IPS-11a (cell line): ENCODE data around the gene USP22.

Experiments
- H3K4me3 ChIP-seq: one replicate; pipeline ENCODE4 v1.5.1; 2013; ENCODE audit warnings: low read depth, low read length, control low read depth

The USP22 gene

DNA sequence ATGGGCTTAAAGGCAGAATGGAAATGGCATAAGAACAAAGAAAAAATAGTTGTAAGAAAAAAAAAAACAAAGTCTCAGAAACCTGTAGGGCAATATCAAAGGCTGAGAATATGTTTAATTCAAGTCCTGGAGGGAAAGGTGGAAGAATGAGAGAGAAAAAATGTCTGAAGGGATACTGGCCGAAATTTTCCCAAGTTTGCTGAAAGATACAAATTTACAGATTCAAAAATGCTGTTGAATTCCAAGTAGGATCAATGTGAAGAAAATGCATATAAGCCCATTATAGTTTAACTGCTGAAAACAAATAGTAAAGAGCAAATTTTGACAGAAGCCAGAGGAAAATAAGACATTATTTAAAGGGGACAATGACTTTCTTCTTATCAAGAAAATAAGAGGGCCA, 6.6 kb upstream of the USP22 start:
- no peak overlapping the region for H3K4me3 ChIP-seq

- H3K4me3 ChIP-seq = no peak overlapping the region
Observed at GRCh38 chr17:21046216-21046615, 3.4 kb upstream of the USP22 start.

DNA sequence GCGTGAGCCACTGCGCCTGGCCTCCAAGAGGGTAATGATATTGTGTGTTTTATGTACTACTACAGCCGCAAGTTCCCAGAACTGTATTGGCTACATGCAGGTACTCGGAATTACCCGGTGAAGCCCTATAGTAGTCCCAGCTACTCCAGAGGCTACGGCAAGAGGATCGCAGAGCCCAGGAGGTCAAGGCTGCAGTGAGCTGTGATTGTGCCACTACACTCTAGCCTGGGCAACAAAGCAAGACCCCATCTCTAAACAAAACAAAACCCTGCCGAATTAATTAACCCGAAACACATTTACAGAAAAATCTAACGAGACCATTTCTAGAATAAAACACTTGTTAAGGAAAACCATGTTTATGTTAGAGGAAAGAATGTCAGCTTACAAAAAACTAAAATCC, 2.2 kb upstream of the USP22 start:
- H3K4me3 ChIP-seq = no peak overlapping the region

DNA sequence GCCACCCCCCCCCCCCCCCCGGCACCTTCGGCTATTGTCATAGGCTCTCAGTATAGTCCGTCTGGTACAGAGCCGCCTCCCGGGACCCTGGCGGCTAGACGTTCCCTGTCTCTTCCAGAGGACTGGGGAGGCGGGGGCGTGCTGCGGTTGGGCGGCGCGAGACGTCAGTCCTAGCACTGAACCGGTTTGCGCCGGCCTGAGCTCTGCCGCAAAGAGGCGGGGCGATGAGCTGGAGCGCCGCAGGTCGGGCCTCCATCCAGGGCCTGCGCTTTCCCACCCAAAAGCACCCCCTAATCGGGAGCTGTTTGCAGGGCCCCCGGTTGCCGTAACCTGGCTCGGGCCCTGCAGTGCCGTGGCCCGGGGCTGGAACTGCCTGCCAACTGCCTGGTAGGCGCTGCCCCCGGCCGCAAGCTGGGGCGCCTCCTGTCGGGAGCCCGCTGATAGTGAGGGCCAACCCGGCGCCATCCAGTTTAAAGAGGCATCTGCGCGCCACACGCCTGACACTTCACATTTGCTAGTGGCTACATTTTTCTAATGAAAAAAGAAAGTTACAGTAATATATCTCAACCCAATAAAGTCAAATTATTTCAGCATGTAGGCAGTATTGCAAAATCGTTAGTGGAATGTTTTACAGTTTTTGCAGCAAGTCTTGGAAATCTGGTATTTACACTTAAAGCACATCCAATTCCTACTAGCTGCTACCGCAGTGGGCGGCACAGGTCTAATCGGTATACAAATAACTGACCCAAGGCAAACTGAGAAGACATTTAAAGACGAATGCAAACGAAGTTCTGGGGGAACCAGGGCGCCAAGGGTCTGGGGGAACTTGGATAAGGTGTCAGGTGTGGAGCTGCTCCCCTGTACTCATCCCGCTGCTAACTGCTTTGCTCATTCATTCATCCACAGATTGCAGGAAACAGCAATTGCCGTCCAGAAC, 753 bp upstream of the USP22 start:
- H3K4me3 ChIP-seq = peak overlapping the region; percentile 43

DNA sequence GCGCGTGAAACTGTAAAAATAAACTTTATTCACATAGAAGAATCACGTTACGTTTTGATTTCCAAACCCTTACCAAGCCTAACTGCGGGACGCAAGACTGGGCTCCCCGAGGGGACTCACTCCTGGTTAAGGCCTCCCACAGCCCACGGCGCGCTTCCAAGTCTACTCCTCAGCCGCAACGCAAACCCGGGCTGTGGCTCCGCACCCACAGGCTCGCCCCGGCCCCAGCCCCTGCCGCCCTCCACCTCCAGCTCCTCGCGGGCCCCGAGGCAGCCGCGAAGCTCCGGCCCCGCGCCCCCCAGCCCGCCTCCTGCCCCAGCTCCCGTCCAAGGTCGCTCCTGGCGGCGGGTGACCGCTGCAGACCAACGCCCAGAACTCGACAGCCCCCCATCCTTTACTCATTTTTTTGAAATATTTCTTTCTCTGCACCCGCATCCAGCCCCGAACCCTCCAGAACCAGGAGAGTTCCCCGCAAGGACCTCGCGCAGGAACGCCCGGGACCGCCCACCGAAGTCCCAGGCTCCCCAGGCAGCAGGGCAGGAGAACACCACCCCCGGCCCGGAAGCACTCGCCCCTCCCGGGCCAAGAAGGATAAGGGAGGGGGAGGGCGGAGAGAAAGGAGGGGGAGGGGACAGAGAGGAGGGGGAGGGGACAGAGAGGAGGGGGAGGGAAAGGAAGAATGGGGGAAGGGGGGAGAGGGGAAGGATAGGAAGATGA, 912 bp downstream of the USP22 start:
- peak overlapping the region; percentile 95 for H3K4me3 ChIP-seq

- H3K4me3 ChIP-seq = peak overlapping the region; percentile 93
Observed at GRCh38 chr17:21039839-21040575, 2.8 kb downstream of the USP22 start.

DNA sequence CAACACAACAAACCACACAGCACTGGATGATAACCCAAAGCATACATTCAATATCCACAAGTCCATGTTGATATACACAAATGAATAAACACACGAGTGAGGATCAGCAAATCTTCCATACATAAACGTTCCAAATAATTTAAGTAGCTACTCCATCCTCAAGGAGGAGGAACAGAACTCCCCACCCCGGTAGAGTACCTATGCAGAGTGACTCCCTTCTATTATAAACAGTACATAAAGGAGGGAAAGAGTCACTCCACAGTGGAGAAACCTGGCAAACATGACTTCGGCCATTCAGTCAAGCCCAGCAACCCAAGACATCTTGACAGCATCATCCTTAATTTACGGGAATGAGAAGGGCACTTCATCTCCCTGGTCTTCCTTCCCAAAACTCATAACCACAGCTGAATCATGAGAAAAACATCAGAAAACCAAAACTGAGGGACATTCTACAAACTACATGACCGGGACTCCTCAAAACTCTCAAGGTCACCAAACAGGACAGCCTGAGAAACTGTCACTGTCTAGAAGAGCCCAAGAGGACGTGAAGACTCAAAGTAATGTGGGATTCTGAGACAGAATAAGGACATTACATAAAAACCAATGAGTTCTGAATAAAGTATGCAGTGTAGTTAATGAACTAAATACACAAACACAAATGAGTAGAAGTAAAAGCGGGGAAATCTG, 5.6 kb downstream of the USP22 start:
- no peak overlapping the region for H3K4me3 ChIP-seq

DNA sequence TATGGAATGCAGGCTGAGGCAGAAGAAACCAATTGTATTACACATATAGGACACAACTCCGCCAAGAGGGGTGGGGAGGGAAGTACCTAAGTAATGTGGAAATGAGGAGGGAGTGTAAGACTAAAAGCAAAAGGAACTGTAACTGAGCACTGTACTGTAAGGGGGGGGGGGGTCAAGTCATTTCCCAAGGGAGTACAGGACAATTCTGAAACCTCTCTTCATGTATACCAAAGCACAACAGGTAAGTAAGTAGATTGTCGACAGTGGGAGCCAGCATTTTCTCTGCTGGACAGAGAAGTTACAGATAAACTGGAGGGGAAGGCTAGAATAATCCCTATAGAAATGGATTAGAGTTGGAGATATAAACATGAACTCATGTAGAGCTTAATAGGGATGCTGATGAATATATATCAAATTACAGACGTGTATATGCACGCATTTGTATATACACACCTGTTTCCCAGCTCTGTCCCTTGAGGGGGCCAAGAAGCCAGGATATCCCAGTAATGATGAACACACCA, 6.4 kb downstream of the USP22 start:
- H3K4me3 ChIP-seq = no peak overlapping the region

GRCh38 chr17:21035406-21035805, 7.4 kb downstream of the USP22 start:
- no peak overlapping the region for H3K4me3 ChIP-seq

DNA sequence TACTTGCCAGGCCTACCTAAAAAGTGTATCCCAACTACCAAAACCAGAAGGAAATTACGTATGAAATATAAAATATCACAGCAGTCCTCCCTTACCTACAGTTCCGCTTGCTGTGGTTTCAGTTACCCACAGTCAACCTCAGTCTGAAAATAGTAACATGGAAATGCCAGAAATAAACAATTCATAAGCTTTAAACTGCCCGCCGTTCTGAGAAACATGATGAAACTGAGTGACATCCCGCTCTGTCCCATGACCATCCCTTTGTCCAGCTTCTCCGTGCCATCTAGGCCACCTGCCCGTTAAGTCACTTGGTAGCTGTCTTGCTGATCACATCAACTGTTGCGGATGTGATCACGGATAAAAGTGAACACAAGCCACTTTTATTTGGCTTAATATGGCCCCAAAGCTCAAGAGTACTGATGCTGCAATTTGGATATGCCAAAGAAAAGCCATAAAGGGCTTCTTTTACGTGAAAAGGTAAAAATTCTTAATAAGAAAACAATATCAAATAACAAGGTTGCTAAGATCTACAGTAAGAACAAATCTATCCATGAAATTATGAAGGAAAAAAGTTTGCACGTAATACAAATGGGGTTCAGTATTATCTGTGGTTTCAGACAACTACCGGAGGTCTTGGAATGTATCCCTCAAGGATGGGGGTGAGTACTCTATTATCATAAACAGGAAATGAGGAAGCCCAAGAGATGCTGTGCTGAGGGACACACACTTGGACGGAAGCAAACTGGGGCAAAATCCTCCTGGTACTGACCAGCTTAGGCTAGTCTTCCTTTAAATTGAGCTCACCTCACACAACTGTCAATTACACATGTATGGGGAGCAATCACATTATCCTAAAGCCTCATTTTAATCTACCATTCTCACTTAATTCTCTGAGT, 8.2 kb downstream of the USP22 start:
- H3K4me3 ChIP-seq = no peak overlapping the region

DNA sequence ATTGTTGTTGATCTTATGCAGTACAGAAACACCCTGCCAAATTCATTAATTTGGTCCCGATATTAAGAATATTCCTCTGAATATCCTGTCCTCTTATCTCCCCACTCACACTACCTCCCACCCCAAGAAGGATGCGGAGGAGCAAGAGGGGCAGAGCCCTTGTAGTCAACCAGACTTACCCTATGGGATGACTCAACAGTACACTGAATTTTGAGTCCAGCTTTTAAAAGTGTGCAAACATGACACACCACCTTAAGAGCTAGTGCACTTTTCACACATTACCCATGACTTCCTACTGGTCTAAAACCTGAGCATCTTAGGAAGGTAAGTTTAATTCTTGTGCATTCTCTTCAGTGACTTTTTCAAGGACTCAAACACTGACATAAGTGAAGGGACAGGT, 9.5 kb downstream of the USP22 start:
- H3K4me3 ChIP-seq = no peak overlapping the region

DNA sequence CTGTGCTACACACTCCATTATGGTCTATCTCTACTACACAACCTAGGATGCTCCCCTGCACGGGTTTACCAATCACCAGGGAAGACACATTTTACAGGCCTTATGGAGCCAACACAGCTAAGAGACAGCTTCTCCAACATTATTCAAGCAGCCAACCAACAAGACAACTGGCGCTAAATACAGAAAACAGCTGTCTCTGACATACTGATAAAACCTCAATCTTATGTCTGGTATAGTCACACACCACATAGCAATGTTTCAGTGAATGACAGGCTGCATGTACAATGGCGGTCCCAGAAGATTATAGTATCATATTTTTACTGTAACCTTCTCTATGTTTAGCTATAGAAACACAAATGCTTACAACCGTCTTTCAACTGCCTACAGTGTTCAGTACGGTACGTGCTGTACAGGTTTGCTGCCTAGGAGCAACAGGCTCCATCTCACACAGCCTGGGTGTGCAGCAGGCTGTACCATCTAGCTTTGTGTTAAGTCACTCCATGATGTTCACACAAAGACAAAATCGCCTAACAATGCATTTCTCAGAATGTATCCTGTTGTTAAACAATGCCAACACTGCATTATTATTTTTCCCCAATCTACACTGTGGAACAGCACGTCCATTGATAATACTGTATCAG, 10.9 kb downstream of the USP22 start:
- H3K4me3 ChIP-seq = no peak overlapping the region

DNA sequence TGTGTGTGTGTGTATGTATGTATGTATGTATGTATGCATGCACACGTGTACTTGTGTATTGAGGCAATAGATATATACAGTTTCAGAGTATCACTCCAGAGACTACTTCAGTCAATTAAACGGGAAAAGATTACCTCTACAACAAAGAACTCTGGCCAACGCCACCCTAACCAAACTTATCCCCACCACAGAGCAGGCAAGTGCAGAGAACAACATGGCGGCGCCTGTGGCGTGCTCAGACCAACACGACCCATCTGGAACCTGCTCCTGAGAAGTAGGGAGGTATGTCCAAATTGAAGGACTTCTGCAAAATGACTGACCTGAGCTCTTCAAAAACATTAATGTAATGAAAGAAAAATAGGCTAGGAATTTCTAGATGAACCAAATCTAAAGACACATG, 12.4 kb downstream of the USP22 start:
- no peak overlapping the region for H3K4me3 ChIP-seq

- no peak overlapping the region for H3K4me3 ChIP-seq
Observed at GRCh38 chr17:21029515-21029914, 13.3 kb downstream of the USP22 start.

DNA sequence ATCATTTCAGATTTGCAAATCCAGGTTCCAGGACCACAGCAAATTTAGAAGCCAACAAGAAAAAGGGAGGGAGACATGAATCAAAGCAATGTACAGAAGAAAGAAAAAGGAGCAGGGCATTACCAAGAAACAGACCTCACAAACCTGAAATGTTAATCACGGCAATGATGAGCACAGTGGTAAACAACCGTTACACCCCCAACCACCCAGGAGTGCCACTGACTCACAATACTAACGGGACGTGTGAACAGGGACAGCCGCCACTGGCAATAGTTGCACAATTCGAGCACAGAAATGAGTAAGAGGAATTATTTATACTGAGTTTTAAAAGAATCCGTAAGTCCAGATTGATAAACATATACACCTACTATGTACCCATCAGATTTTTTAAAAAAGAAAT, 13.8 kb downstream of the USP22 start:
- no peak overlapping the region for H3K4me3 ChIP-seq

GRCh38 chr17:21028192-21028591, 14.6 kb downstream of the USP22 start:
- H3K4me3 ChIP-seq = no peak overlapping the region

DNA sequence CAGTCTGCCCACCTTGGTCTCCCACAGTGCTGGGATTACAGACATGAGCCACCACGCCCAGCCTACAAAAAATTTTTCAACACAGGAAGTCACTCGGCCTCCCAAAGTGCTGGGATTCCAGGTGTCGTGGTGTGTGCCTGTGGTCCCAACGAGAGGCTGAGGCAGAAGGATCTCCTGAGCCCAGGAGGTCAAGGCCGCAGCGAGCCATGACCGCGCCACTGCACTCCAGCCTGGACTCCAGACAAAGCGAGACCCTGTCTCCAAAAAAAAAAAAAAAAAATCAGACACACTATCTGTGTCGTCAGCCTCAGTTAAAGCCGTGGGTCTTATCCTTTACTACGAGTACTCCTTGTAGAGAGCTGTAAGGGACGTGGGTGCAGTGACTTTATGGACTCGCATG, 15.8 kb downstream of the USP22 start:
- no peak overlapping the region for H3K4me3 ChIP-seq

- no peak overlapping the region for H3K4me3 ChIP-seq
Observed at GRCh38 chr17:21025451-21025850, 17.4 kb downstream of the USP22 start.

GRCh38 chr17:21024024-21024423, 18.8 kb downstream of the USP22 start:
- no peak overlapping the region for H3K4me3 ChIP-seq
